ENCODE data around the gene PIGT. TPM values are rescaled to one million over a fixed set of nuclear protein-coding genes. Genes with fewer than 3 reads are reported as not detected.

The PIGT gene
- total RNA-seq: 85.1 and 87.7 TPM in 2 replicates
- long read RNA-seq, transcript PIGT-203 (11 exons, 1,971 nt): minor isoform, 10 of 328 reads
- long read RNA-seq, transcript PIGT-202 (12 exons, 2,245 nt): major isoform, 274 of 328 reads
- long read RNA-seq, transcript PIGT-201 (10 exons, 1,880 nt): minor isoform, 5 of 328 reads
- long read RNA-seq, partial matches to known transcripts: 12 of 328 reads
- long read RNA-seq, other reads (novel, unspliced or antisense): 13 of 328 reads

- peaks cover 9% of the 10 kb centered on the region for H3K36me3 Mint-ChIP-seq (ENCODE audit: insufficient read depth)
- no peaks in the 10 kb centered on the region for H3K9me3 Mint-ChIP-seq (ENCODE audit: low read depth)
- peak; percentile 54 for DNase-seq (ENCODE audit: low spot score, unreplicated experiment)
- peak within 1 kb of the TSS; percentile 97 for H3K4me3 Mint-ChIP-seq (ENCODE audit: low read depth)
- peak within 1 kb of the TSS; percentile 92 for H3K27ac Mint-ChIP-seq
- no peaks in the 10 kb centered on the region for H3K27me3 Mint-ChIP-seq
- peaks cover 18% of the 10 kb centered on the region for H3K4me1 Mint-ChIP-seq (ENCODE audit: low read depth)
- TF ChIP-seq CTCF (IDR thresholded peaks at IDR 0.05; ENCODE audit: unreplicated experiment): no peak
Observed at GRCh38 chr20:45415822-45416637, at the start of gene PIGT. PIGT (plus strand) TSS chr20:45416141; CDS start chr20:45416157, 16 bp downstream.

GRCh38 chr20:45366192-45366591, 49.7 kb upstream of the PIGT start:
- no peak for DNase-seq (ENCODE audit: low spot score, unreplicated experiment)
- H3K27ac Mint-ChIP-seq: no peak overlapping the region
- H3K4me3 Mint-ChIP-seq (ENCODE audit: low read depth): no peak overlapping the region
- H3K27me3 Mint-ChIP-seq: no peaks in the 10 kb centered on the region
- H3K9me3 Mint-ChIP-seq (ENCODE audit: low read depth): no peaks in the 10 kb centered on the region
- H3K4me1 Mint-ChIP-seq (ENCODE audit: low read depth): peaks cover 20% of the 10 kb centered on the region
- H3K36me3 Mint-ChIP-seq (ENCODE audit: insufficient read depth): peaks cover 10% of the 10 kb centered on the region
- TF ChIP-seq CTCF (IDR thresholded peaks at IDR 0.05; ENCODE audit: unreplicated experiment): no peak

GRCh38 chr20:45366631-45367030, 49.3 kb upstream of the PIGT start:
- no peak for DNase-seq (ENCODE audit: low spot score, unreplicated experiment)
- peaks cover 10% of the 10 kb centered on the region for H3K36me3 Mint-ChIP-seq (ENCODE audit: insufficient read depth)
- peaks cover 18% of the 10 kb centered on the region for H3K4me1 Mint-ChIP-seq (ENCODE audit: low read depth)

GRCh38 chr20:45367126-45367525, 48.8 kb upstream of the PIGT start:
- peaks cover 15% of the 10 kb centered on the region for H3K4me1 Mint-ChIP-seq (ENCODE audit: low read depth)
- H3K27me3 Mint-ChIP-seq: no peaks in the 10 kb centered on the region

More at GRCh38 chr20:45366631-45367030, 49.3 kb upstream of the PIGT start:
- no peaks in the 10 kb centered on the region for H3K9me3 Mint-ChIP-seq (ENCODE audit: low read depth)
- no peak overlapping the region for H3K4me3 Mint-ChIP-seq (ENCODE audit: low read depth)
- H3K27me3 Mint-ChIP-seq: no peaks in the 10 kb centered on the region
- no peak for TF ChIP-seq CTCF (IDR thresholded peaks at IDR 0.05; ENCODE audit: unreplicated experiment)
- H3K27ac Mint-ChIP-seq: no peak overlapping the region

More at GRCh38 chr20:45367126-45367525, 48.8 kb upstream of the PIGT start:
- Mint-ChIP-seq H3K27ac (no peak overlapping the region), H3K9me3 (ENCODE audit: low read depth) (no peaks in the 10 kb centered on the region), H3K36me3 (ENCODE audit: insufficient read depth) (peaks cover 10% of the 10 kb centered on the region), H3K4me3 (ENCODE audit: low read depth) (no peak overlapping the region)
- TF ChIP-seq CTCF (IDR thresholded peaks at IDR 0.05; ENCODE audit: unreplicated experiment): no peak
- no peak for DNase-seq (ENCODE audit: low spot score, unreplicated experiment)

Measured in progenitor cell of endocrine pancreas (in vitro differentiated cells).